K562 (cell line): ENCODE measurements around the gene PLEKHG1. TPM values are rescaled to one million over a fixed set of nuclear protein-coding genes. Genes with fewer than 3 reads are reported as not detected.

Source experiments
- ATAC-seq: fragments of 200-7000 bp; cut with Tn5 transposase; 3 replicates; pipeline ENCODE4 v1.9.1; 2020; ENCODE audit warnings: moderate library complexity
- BruUV-seq: library from RNA; stranded (reverse); fragments of 400-500 nt; replicated peaks from 2 replicates; lab custom pipeline; 2021; lab: Mats Ljungman, UMichigan
- CTCF ChIA-PET: fragments of 300-600 bp; formaldehyde crosslinking; extraction: SDS; loops from one replicate; lab custom pipeline; 2021; ENCODE audit warnings: low intra/inter-chr PET ratio; lab: Yijun Ruan, JAX
- POLR2A ChIA-PET: fragments of 300-600, 350-650 bp; sonication (Branson Sonifier 250); formaldehyde crosslinking; extraction: SDS; loops from one replicate; lab custom pipeline; 2021; ENCODE audit warnings: antibody characterized with exemption, inconsistent platforms; lab: Yijun Ruan, JAX
- DNase-seq, 4 experiments: peaks; one replicate each; pipeline versions ENCODE4 v3.0.0 to v3.0.0-alpha.2; 2011 to 2018; ENCODE audit warnings: low spot score in 3 of 4, mixed read lengths in 3 of 4; ENCODE audit errors: extremely low read depth in 1 of 4
- FAIRE-seq: peaks from 2 replicates; lab custom pipeline; 2011; peaks lifted over from hg19 to GRCh38; lab: Jason Lieb, UNC
- H2AFZ ChIP-seq: 2 replicates; pipeline ENCODE4 v1.6.0; 2011; ENCODE audit warnings: low read depth, low read length, control low read depth, inconsistent platforms
- H3K27ac ChIP-seq: fragments of 200-600 bp; 3 replicates; pipeline ENCODE4 v1.8.0; 2011; ENCODE audit warnings: low read depth, mild to moderate bottlenecking, control low read depth, inconsistent platforms, low read length, moderate library complexity, mixed read lengths; ENCODE audit errors: extremely low read depth
- H3K27me3 ChIP-seq, 2 experiments: fragments of 300-600 bp in 1 of 2; 2 replicates in 1 of 2; 3 replicates in 1 of 2; pipeline versions ENCODE4 v1.6.0 to v1.8.0; 2011; ENCODE audit warnings: inconsistent platforms in 2 of 2, low read length in 2 of 2, mild to moderate bottlenecking in 1 of 2, mixed read lengths in 1 of 2, moderate library complexity in 1 of 2; ENCODE audit not compliant: control insufficient read depth in 2 of 2, insufficient read depth in 2 of 2
- H3K36me3 ChIP-seq: fragments of 300-600 bp; 3 replicates; pipeline ENCODE4 v1.8.0; 2011; ENCODE audit warnings: mild to moderate bottlenecking, low read length, inconsistent platforms; ENCODE audit not compliant: control insufficient read depth, insufficient read depth
- H3K4me1 ChIP-seq, 2 experiments: fragments of 200-600 bp in 1 of 2; replicated peaks in 1 of 2; 2 replicates in 1 of 2; 3 replicates in 1 of 2; pipeline versions ENCODE4 v1.5.1 to v1.8.0; 2011; ENCODE audit warnings: inconsistent platforms in 2 of 2, low read length in 2 of 2, mild to moderate bottlenecking in 1 of 2, mixed read lengths in 1 of 2, moderate library complexity in 1 of 2; ENCODE audit not compliant: control insufficient read depth in 2 of 2, insufficient read depth in 2 of 2
- H3K4me2 ChIP-seq: 2 replicates; pipeline ENCODE4 v1.6.1; 2011; ENCODE audit warnings: low read length, control low read depth, inconsistent platforms, mixed read lengths; ENCODE audit not compliant: insufficient read depth
- H3K4me3 ChIP-seq: fragments of 200-600 bp; sonication (generic), shearing (Covaris generic); 2 replicates; pipeline ENCODE4 v1.5.1; 2016; ENCODE audit warnings: control low read depth, inconsistent platforms
- H3K79me2 ChIP-seq: fragments of 200-600 bp; 3 replicates; pipeline ENCODE4 v1.8.0; 2011; ENCODE audit warnings: low read length, inconsistent platforms; ENCODE audit not compliant: control insufficient read depth, insufficient read depth
- H3K9ac ChIP-seq, 2 experiments: 2 replicates each; pipeline versions ENCODE4 v1.6.0 to v1.6.1; 2011; ENCODE audit warnings: low read depth in 2 of 2, low read length in 2 of 2, control low read depth in 1 of 2, inconsistent platforms in 1 of 2, mild to moderate bottlenecking in 1 of 2, mixed read lengths in 1 of 2; ENCODE audit not compliant: insufficient read depth in 1 of 2
- H3K9me1 ChIP-seq: one replicate; pipeline ENCODE4 v1.6.0; 2011; ENCODE audit warnings: inconsistent platforms, mild to moderate bottlenecking, low read length, moderate library complexity; ENCODE audit not compliant: control insufficient read depth, insufficient read depth
- H3K9me3 ChIP-seq: replicated peaks from 2 replicates; pipeline ENCODE4 v1.5.1; 2011; ENCODE audit warnings: low read depth, low read length, inconsistent platforms; ENCODE audit not compliant: control insufficient read depth, insufficient read depth
- H4K20me1 ChIP-seq: replicated peaks from 2 replicates; pipeline ENCODE4 v1.6.1; 2011; ENCODE audit warnings: low read length, inconsistent platforms, mixed read lengths; ENCODE audit not compliant: control insufficient read depth, insufficient read depth
- BACH1 ChIP-seq: fragments of 200-800 bp; sonication (Bioruptor generic); IDR thresholded peaks from 2 replicates; pipeline ENCODE4 v1.6.1; 2016; ENCODE audit warnings: missing genetic modification characterization, missing compliant biosample characterization
- ESRRB ChIP-seq: fragments of 250-450 bp; sonication (Bioruptor Pico); IDR thresholded peaks from 2 replicates; pipeline ENCODE4 v1.5.0; 2020; ENCODE audit warnings: mild to moderate bottlenecking, moderate library complexity, borderline replicate concordance
- FOXA3 ChIP-seq, 2 experiments: fragments of 450-650 bp in 1 of 2; sonication (generic) in 1 of 2; formaldehyde crosslinking; IDR thresholded peaks in 1 of 2; conservative IDR thresholded peaks in 1 of 2; 2 replicates each; pipeline versions ENCODE4 v1.4.0 to v1.8.0; 2020 to 2022; ENCODE audit warnings: mild to moderate bottlenecking in 2 of 2, missing genetic modification reagents in 1 of 2
- GATAD2A ChIP-seq: fragments of 450-650 bp; IDR thresholded peaks from 2 replicates; pipeline ENCODE4 v1.6.1; 2017
- HEY1 ChIP-seq: fragments of 250-450 bp; sonication (Bioruptor Pico); IDR thresholded peaks from 2 replicates; pipeline ENCODE4 v1.5.0; 2020; ENCODE audit warnings: mild to moderate bottlenecking, moderate library complexity, borderline replicate concordance
- JUNB ChIP-seq: fragments of 450-650 bp; formaldehyde crosslinking; conservative IDR thresholded peaks from 2 replicates; pipeline ENCODE4 v1.4.0; 2020; ENCODE audit warnings: mild to moderate bottlenecking
- MCM5 ChIP-seq: fragments of 450-650 bp; IDR thresholded peaks from 2 replicates; pipeline ENCODE4 v1.6.1; 2016; ENCODE audit warnings: low read depth
- NFRKB ChIP-seq: fragments of 450-650 bp; IDR thresholded peaks from 2 replicates; pipeline ENCODE4 v1.6.1; 2016; ENCODE audit warnings: low read depth
- NFYB ChIP-seq: IDR thresholded peaks from 2 replicates; pipeline ENCODE4 v1.6.1; 2011; ENCODE audit warnings: mild to moderate bottlenecking, moderate library complexity; ENCODE audit not compliant: insufficient read length; ENCODE audit errors: extremely low read depth
- RUNX1 ChIP-seq: sonication (generic); IDR thresholded peaks from 2 replicates; pipeline ENCODE4 v1.6.1; 2016; ENCODE audit warnings: antibody characterized with exemption, low read depth
- TCFL5 ChIP-seq: fragments of 250-450 bp; sonication (Bioruptor Pico); conservative IDR thresholded peaks from 2 replicates; pipeline ENCODE4 v1.6.1; 2021; ENCODE audit warnings: mild to moderate bottlenecking, moderate library complexity, matching md5 sums
- XRCC5 ChIP-seq: fragments of 200-400 bp; formaldehyde crosslinking; IDR thresholded peaks from 2 replicates; pipeline ENCODE4 v1.6.1; 2017; ENCODE audit warnings: low read depth, mild to moderate bottlenecking, low read length
- ZNF274 ChIP-seq: IDR thresholded peaks from 2 replicates; pipeline ENCODE4 v1.6.1; 2011; ENCODE audit warnings: low read depth, mild to moderate bottlenecking, low read length, moderate library complexity, borderline replicate concordance
- ZNF77 ChIP-seq: fragments of 250-450 bp; sonication (Bioruptor Pico); IDR thresholded peaks from 2 replicates; pipeline ENCODE4 v1.5.0; 2020
- WGBS: fragments of 100-300 bp; shearing (Covaris generic); methylation state at CpG from one replicate; pipeline ENCODE4 v1.1.6; 2016; ENCODE audit warnings: low coverage, mixed read lengths; ENCODE audit not compliant: insufficient coverage; ENCODE audit errors: missing lambda C conversion rate; 5-methylcytosine and 5-hydroxymethylcytosine counted together
- in situ Hi-C: fragments of 300-500 bp; cut with MboI; formaldehyde crosslinking; loops from 4 replicates; pipeline ENCODE4 v1.15.0; 2018; ENCODE audit warnings: inconsistent platforms, mixed read lengths
- intact Hi-C: fragments of 100-400 bp; cut with micrococcal nuclease; formaldehyde crosslinking; loops from 2 replicates; pipeline ENCODE4 v1.14.2; 2022
- polyA plus RNA-seq, 8 experiments: library from polyadenylated mRNA; depleted of rRNA in 4 of 8; stranded (reverse) in 5 of 8; unstranded in 3 of 8; fragments of >200 nt; fragmentation: Nextera tagmentation in 2 of 8; fragmentation: Illumina TruSeq in 1 of 8; extraction: Ambion mirVana in 2 of 8; extraction: Trizol in 1 of 8; gene quantifications; 2 replicates each; pipeline versions ENCODE4 v1.2.1 to v1.2.3, GENCODE V29; 2011 to 2014; ENCODE audit warnings: inconsistent platforms in 1 of 8, missing spikeins in 1 of 8
- total RNA-seq, 7 experiments: library from RNA; depleted of rRNA in 6 of 7; stranded (reverse); fragments of >200 nt in 6 of 7; fragmentation: Illumina TruSeq in 2 of 7; extraction: Trizol in 2 of 7; gene quantifications; 2 replicates each; pipeline versions ENCODE4 v1.2.1 to v1.2.3, GENCODE V29; 2011 to 2021; ENCODE audit warnings: low replicate concordance in 1 of 7
- TF ChIP-seq, protein P1 (sequence below): fragments of 250-450 bp; sonication (Bioruptor Pico); IDR thresholded peaks from 2 replicates; pipeline ENCODE4 v1.8.0; 2022; ENCODE audit warnings: inconsistent platforms, mild to moderate bottlenecking, moderate library complexity, borderline replicate concordance

Gene PLEKHG1
- total and polyA plus RNA-seq, 9 of the 15 experiments (the other 6 are each of a cell fraction or from before 2014, with no cell fraction given), result 0.03 to 0.16 (median 0.03) TPM; not detected in 6

DNA sequence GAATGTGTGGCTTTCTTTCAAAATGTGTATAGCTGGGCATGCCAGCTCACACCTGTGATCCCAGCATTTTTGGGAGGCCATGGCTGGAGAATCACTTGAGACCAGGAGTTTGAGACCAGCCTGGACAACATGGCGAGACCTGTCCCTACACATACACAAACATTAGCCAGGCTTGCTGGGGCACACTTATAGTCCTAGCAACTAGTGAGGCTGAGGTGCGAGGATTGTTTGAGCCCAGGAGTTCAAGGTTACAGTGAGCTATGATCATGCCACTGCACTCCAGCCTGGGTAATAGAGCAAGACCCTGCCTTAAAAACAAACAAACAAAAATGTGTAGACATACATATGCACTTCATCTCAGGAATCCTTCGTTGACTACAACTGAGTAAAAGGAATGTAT, 31.1 kb upstream of the PLEKHG1 start:
- in situ Hi-C loops (no loop called here), intact Hi-C loops (no loop called here)
- no TSS peak for BruUV-seq
- H3K4me1 ChIP-seq, result peaks cover 3 to 7% of the 10 kb centered on the region in 2 experiments; a peak in 3 of 5 replicates
- no peaks in the 10 kb centered on the region for H3K9me1 ChIP-seq
- no peaks in the 10 kb centered on the region; the same call in 1 of the 2 replicates for H4K20me1 ChIP-seq
- H3K4me3 ChIP-seq, result no peak overlapping the region
- no peak overlapping the region for H3K9ac ChIP-seq
- H3K27me3 ChIP-seq, result peaks cover 9 to 12% of the 10 kb centered on the region in 2 experiments; a peak in 4 of 5 replicates
- H3K4me2 ChIP-seq, result no peak overlapping the region
- no peaks in the 10 kb centered on the region for H3K79me2 ChIP-seq
- POLR2A ChIA-PET, result interaction anchor here (1.5 kb wide), 1 partner anchor 13 kb away, joined by 4 read pairs; no protein-coding TSS in a partner anchor
- WGBS, result 0% methylated on average over 3 of the region's 3 CpGs
- ATAC-seq (no peak), FAIRE-seq (no peak), DNase-seq (no peak)
- no peaks in the 10 kb centered on the region for H3K36me3 ChIP-seq
- no peak overlapping the region for H3K27ac ChIP-seq
- CTCF ChIA-PET, result no interaction called here
- no peak overlapping the region for H2AFZ ChIP-seq
- no peaks in the 10 kb centered on the region for H3K9me3 ChIP-seq
- no peak for TF ChIP-seq ZNF274
- no peak for TF ChIP-seq XRCC5
- no peak for TF ChIP-seq ZNF77
- TF ChIP-seq, protein P1, sequence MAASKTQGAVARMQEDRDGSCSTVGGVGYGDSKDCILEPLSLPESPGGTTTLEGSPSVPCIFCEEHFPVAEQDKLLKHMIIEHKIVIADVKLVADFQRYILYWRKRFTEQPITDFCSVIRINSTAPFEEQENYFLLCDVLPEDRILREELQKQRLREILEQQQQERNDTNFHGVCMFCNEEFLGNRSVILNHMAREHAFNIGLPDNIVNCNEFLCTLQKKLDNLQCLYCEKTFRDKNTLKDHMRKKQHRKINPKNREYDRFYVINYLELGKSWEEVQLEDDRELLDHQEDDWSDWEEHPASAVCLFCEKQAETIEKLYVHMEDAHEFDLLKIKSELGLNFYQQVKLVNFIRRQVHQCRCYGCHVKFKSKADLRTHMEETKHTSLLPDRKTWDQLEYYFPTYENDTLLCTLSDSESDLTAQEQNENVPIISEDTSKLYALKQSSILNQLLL, result no peak
- no peak for TF ChIP-seq JUNB (CRISPR knock-in tag)
- no peak for TF ChIP-seq GATAD2A
- no peak for TF ChIP-seq TCFL5 (CRISPR knock-in tag)
- no peak for TF ChIP-seq MCM5
- no peak for TF ChIP-seq HEY1 (CRISPR knock-in tag)
- TF ChIP-seq ESRRB (CRISPR knock-in tag), result no peak
- no peak for TF ChIP-seq NFRKB
- no peak for TF ChIP-seq BACH1 (tag)
- TF ChIP-seq NFYB, result no peak
- no peak for TF ChIP-seq RUNX1
- no peak for TF ChIP-seq FOXA3 (CRISPR knock-in tag; conservative IDR thresholded peaks at IDR 0.05 in 1 of 2, IDR thresholded peaks at IDR 0.05 in 1 of 2)
